HUES48 (cell line): Measurements from ENCODE around the gene TBX18.

Experiments used
- H3K27ac ChIP-seq: one replicate; pipeline ENCODE4 v1.7.0; 2013; ENCODE audit warnings: low read depth, low read length, inconsistent platforms
- H3K27me3 ChIP-seq: 2 replicates; pipeline ENCODE4 v1.6.1; 2013; ENCODE audit warnings: mild to moderate bottlenecking, low read length; ENCODE audit not compliant: control insufficient read depth, insufficient read depth
- H3K36me3 ChIP-seq: 2 replicates; pipeline ENCODE4 v1.6.1; 2013; ENCODE audit warnings: low read length; ENCODE audit not compliant: control insufficient read depth, insufficient read depth
- H3K4me1 ChIP-seq: 2 replicates; pipeline ENCODE4 v1.6.1; 2013; ENCODE audit warnings: mild to moderate bottlenecking, low read length; ENCODE audit not compliant: control insufficient read depth, insufficient read depth
- H3K4me3 ChIP-seq: 2 replicates; pipeline ENCODE4 v1.5.1; 2013; ENCODE audit warnings: mild to moderate bottlenecking, low read depth, low read length
- H3K9ac ChIP-seq: 2 replicates; pipeline ENCODE4 v1.6.1; 2013; ENCODE audit warnings: mild to moderate bottlenecking, low read depth, low read length, moderate library complexity
- H3K9me3 ChIP-seq: 2 replicates; pipeline ENCODE4 v1.6.1; 2013; ENCODE audit warnings: low read length; ENCODE audit not compliant: control insufficient read depth, insufficient read depth

Gene TBX18

GRCh38 chr6:84645000-84645399, 119.4 kb downstream of the TBX18 start:
- no peaks in the 10 kb centered on the region for H3K27me3 ChIP-seq
- H3K4me1 ChIP-seq, result no peaks in the 10 kb centered on the region
- H3K36me3 ChIP-seq, result no peaks in the 10 kb centered on the region
- H3K4me3 ChIP-seq, result no peak overlapping the region
- H3K9ac ChIP-seq, result no peak overlapping the region
- no peaks in the 10 kb centered on the region for H3K9me3 ChIP-seq
- no peak overlapping the region for H3K27ac ChIP-seq

GRCh38 chr6:84643778-84644177, 120.6 kb downstream of the TBX18 start:
- no peaks in the 10 kb centered on the region for H3K4me1 ChIP-seq
- no peaks in the 10 kb centered on the region for H3K27me3 ChIP-seq
- no peak overlapping the region for H3K4me3 ChIP-seq
- no peak overlapping the region for H3K9ac ChIP-seq
- no peaks in the 10 kb centered on the region for H3K36me3 ChIP-seq
- H3K9me3 ChIP-seq, result no peaks in the 10 kb centered on the region
- no peak overlapping the region for H3K27ac ChIP-seq

- Histone ChIP-seq H3K27me3 (no peaks in the 10 kb centered on the region), H3K27ac (no peak overlapping the region), H3K4me1 (no peaks in the 10 kb centered on the region), H3K36me3 (no peaks in the 10 kb centered on the region), H3K4me3 (no peak overlapping the region), H3K9me3 (no peaks in the 10 kb centered on the region), H3K9ac (no peak overlapping the region)
Measured at GRCh38 chr6:84641076-84641475, 123.3 kb downstream of the TBX18 start.

- Histone ChIP-seq H3K27ac (no peak overlapping the region), H3K4me1 (no peaks in the 10 kb centered on the region), H3K27me3 (no peaks in the 10 kb centered on the region), H3K9ac (no peak overlapping the region), H3K4me3 (no peak overlapping the region), H3K9me3 (no peaks in the 10 kb centered on the region), H3K36me3 (no peaks in the 10 kb centered on the region)
Measured at GRCh38 chr6:84639396-84639795, 125.0 kb downstream of the TBX18 start.

GRCh38 chr6:84638286-84638685, 126.1 kb downstream of the TBX18 start:
- Histone ChIP-seq H3K9me3 (no peaks in the 10 kb centered on the region), H3K4me3 (no peak overlapping the region), H3K9ac (no peak overlapping the region), H3K27ac (no peak overlapping the region), H3K4me1 (no peaks in the 10 kb centered on the region), H3K36me3 (no peaks in the 10 kb centered on the region), H3K27me3 (no peaks in the 10 kb centered on the region)
